ENCODE measurements around the gene ST7L. TPM values are rescaled to one million over a fixed set of nuclear protein-coding genes. Genes with fewer than 3 reads are reported as not detected.

The ST7L gene
- polyA plus RNA-seq, 1 donor (not counting 4 experiments of a cell fraction or from before 2014, with no cell fraction given): 13.4 TPM

GRCh38 chr1:112507336-112507735 is 111.6 kb downstream of the ST7L start:
- H3K36me3 ChIP-seq (ENCODE audit: control insufficient read depth in 2 of 2, extremely low read depth in 1 of 2, insufficient read depth in 2 of 2, low read length in 2 of 2): no peaks in the 10 kb centered on the region
- H3K9me3 ChIP-seq (ENCODE audit: control insufficient read depth, low read depth, low read length): no peaks in the 10 kb centered on the region
- FAIRE-seq (no peak), DNase-seq (ENCODE audit: low read depth, low spot score) (no peak)
- TF ChIP-seq EZH2 (IDR thresholded peaks at IDR 0.05; ENCODE audit: low read length): no peak
- TF ChIP-seq, protein P1, sequence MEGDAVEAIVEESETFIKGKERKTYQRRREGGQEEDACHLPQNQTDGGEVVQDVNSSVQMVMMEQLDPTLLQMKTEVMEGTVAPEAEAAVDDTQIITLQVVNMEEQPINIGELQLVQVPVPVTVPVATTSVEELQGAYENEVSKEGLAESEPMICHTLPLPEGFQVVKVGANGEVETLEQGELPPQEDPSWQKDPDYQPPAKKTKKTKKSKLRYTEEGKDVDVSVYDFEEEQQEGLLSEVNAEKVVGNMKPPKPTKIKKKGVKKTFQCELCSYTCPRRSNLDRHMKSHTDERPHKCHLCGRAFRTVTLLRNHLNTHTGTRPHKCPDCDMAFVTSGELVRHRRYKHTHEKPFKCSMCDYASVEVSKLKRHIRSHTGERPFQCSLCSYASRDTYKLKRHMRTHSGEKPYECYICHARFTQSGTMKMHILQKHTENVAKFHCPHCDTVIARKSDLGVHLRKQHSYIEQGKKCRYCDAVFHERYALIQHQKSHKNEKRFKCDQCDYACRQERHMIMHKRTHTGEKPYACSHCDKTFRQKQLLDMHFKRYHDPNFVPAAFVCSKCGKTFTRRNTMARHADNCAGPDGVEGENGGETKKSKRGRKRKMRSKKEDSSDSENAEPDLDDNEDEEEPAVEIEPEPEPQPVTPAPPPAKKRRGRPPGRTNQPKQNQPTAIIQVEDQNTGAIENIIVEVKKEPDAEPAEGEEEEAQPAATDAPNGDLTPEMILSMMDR (optimal IDR thresholded peaks at IDR 0.05 in 1 of 3, IDR thresholded peaks at IDR 0.05 in 1 of 3, conservative IDR thresholded peaks at IDR 0.05 in 1 of 3; ENCODE audit: extremely low read depth in 1 of 3, insufficient read depth in 2 of 3, low read length in 3 of 3): no peak
- dilution Hi-C loops (cut with MboI; ENCODE audit: extremely low pct_ligation_motif_present, low sequenced_read_pairs): no loop called here
- no peak overlapping the region for H3K27ac ChIP-seq (ENCODE audit: control insufficient read depth, insufficient read depth, low read length)
- H4K20me1 ChIP-seq (ENCODE audit: control insufficient read depth, extremely low read depth, insufficient read depth, low read length): no peaks in the 10 kb centered on the region
- H2AFZ ChIP-seq (ENCODE audit: control insufficient read depth, low read length): no peak overlapping the region
- peaks cover 43% of the 10 kb centered on the region for H3K27me3 ChIP-seq (ENCODE audit: control insufficient read depth, extremely low read depth, insufficient read depth, low read length)
- H3K4me2 ChIP-seq (ENCODE audit: control insufficient read depth, extremely low read depth, insufficient read depth, low read depth, low read length): no peak overlapping the region
- no peak overlapping the region for H3K4me3 ChIP-seq (ENCODE audit: control insufficient read depth in 2 of 3, extremely low read depth in 1 of 3, insufficient read depth in 2 of 3, low read depth in 1 of 3, low read length in 3 of 3)
- H3K9me1 ChIP-seq (ENCODE audit: control insufficient read depth, extremely low read depth, insufficient read depth, low read length): no peaks in the 10 kb centered on the region
- H3K4me1 ChIP-seq (ENCODE audit: control insufficient read depth, extremely low read depth, insufficient read depth, low read length): peaks cover 7% of the 10 kb centered on the region
- H3K79me2 ChIP-seq (ENCODE audit: control insufficient read depth, insufficient read depth, low read length): no peaks in the 10 kb centered on the region
- H3K9ac ChIP-seq (ENCODE audit: control insufficient read depth, extremely low read depth, insufficient read depth, low read length): no peak overlapping the region

- H3K4me1 ChIP-seq (ENCODE audit: control insufficient read depth, extremely low read depth, insufficient read depth, low read length): peaks cover 13% of the 10 kb centered on the region
- DNase-seq (ENCODE audit: low read depth, low spot score) (no peak), FAIRE-seq (no peak)
- H3K79me2 ChIP-seq (ENCODE audit: control insufficient read depth, insufficient read depth, low read length): no peaks in the 10 kb centered on the region
- TF ChIP-seq EZH2 (IDR thresholded peaks at IDR 0.05; ENCODE audit: low read length): no peak
- TF ChIP-seq, protein P1 (optimal IDR thresholded peaks at IDR 0.05 in 1 of 3, IDR thresholded peaks at IDR 0.05 in 1 of 3, conservative IDR thresholded peaks at IDR 0.05 in 1 of 3; ENCODE audit: extremely low read depth in 1 of 3, insufficient read depth in 2 of 3, low read length in 3 of 3): no peak
- no peaks in the 10 kb centered on the region for H4K20me1 ChIP-seq (ENCODE audit: control insufficient read depth, extremely low read depth, insufficient read depth, low read length)
- no peak overlapping the region for H3K27ac ChIP-seq (ENCODE audit: control insufficient read depth, insufficient read depth, low read length)
- H3K9me1 ChIP-seq (ENCODE audit: control insufficient read depth, extremely low read depth, insufficient read depth, low read length): no peaks in the 10 kb centered on the region
- peaks cover 44% of the 10 kb centered on the region for H3K27me3 ChIP-seq (ENCODE audit: control insufficient read depth, extremely low read depth, insufficient read depth, low read length)
- H3K4me2 ChIP-seq (ENCODE audit: control insufficient read depth, extremely low read depth, insufficient read depth, low read depth, low read length): no peak overlapping the region
- no peaks in the 10 kb centered on the region for H3K9me3 ChIP-seq (ENCODE audit: control insufficient read depth, low read depth, low read length)
- H2AFZ ChIP-seq (ENCODE audit: control insufficient read depth, low read length): no peak overlapping the region
- no peak overlapping the region for H3K4me3 ChIP-seq (ENCODE audit: control insufficient read depth in 2 of 3, extremely low read depth in 1 of 3, insufficient read depth in 2 of 3, low read depth in 1 of 3, low read length in 3 of 3)
- no peak overlapping the region for H3K9ac ChIP-seq (ENCODE audit: control insufficient read depth, extremely low read depth, insufficient read depth, low read length)
- no peaks in the 10 kb centered on the region for H3K36me3 ChIP-seq (ENCODE audit: control insufficient read depth in 2 of 2, extremely low read depth in 1 of 2, insufficient read depth in 2 of 2, low read length in 2 of 2)
- dilution Hi-C loops (cut with MboI; ENCODE audit: extremely low pct_ligation_motif_present, low sequenced_read_pairs): no loop called here
Measured at GRCh38 chr1:112506731-112507130, 112.2 kb downstream of the ST7L start.

All from keratinocyte (primary cell).